Skeletal muscle cell (primary cell): ENCODE measurements around the gene PARP11.
A peak's percentile ranks its signal among the peaks of the same experiment; 100 is the strongest.

Source experiments
- DNase-seq: peaks from one replicate; pipeline ENCODE4 v3.0.0-alpha.2; 2010; ENCODE audit warnings: low read depth
- H3K4me3 ChIP-seq: 2 replicates; pipeline ENCODE4 v1.5.1; 2011; ENCODE audit warnings: low read depth, mild to moderate bottlenecking, control low read depth, low read length, moderate library complexity

Gene PARP11

DNA sequence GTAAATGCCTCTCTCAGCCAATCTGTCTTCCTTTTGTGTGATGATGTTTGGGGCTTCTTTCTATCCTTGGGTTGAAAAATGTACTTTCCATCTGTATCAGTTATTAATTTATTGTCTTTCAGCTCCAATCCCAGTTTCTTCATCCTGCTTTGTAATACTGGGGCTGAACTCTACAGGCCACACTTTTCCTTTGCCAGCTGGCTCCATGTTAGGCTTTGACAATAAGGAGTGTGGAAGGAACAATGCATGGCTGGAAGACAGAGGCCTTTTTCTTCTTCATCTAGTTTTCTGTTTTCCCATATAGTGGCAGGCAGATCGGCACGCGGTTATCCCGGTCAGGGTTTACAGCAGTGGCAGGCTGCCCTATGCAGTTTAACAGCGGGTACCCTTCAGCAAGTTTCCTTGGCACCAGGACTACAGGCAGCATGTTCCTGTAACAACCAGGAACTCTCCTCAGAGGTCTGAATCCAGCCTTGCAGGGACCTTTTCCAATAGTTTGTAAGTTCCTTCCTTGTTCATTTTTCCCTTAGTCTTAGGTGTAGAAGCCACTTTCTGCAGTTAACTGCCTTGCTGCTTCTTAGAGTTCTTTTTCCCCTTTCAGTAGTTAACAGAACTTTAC lies 81.8 kb downstream of the PARP11 start:
- H3K4me3 ChIP-seq = no peak overlapping the region

DNA sequence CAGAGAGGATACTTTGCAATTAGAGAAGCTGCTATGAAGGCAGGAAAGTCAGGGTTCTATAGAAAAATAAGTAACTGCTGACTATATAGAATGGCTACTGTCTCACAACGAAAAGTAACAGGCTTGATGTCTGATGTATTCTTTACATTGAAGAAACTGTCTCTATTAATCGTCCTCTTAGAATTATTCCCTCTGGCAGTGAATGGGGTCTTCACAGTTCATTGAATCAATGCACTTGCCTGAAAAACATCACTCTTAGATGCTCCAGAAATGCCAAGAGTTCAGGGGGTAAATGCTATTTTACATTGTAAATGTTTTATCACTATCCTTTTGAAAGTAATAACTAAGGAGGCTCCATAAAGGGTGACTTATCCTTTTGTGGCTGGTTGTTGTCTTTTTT lies 82.6 kb downstream of the PARP11 start:
- H3K4me3 ChIP-seq = no peak overlapping the region
- no peak for DNase-seq

More for the DNA sequence above, 81.8 kb downstream of the PARP11 start:
- no peak for DNase-seq

DNA sequence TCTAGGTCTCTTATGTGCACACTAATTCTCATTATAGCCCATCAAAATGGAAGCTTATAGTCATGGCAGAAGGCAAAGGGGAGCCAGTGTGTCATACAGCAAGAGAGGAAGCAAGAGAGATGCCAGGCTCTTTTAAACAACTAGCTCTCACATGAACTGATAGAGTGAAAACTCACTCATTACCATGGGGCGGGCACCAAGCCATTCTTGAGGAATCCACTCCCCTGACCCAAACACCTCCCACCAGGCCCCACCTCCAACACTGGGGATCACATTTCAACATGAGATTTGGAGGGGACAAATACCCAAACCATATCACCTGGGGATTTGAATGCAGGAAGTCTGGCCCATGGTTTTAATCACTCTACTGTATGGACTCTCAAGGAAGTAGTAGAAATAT lies 83.4 kb downstream of the PARP11 start:
- no peak for DNase-seq
- no peak overlapping the region for H3K4me3 ChIP-seq

DNA sequence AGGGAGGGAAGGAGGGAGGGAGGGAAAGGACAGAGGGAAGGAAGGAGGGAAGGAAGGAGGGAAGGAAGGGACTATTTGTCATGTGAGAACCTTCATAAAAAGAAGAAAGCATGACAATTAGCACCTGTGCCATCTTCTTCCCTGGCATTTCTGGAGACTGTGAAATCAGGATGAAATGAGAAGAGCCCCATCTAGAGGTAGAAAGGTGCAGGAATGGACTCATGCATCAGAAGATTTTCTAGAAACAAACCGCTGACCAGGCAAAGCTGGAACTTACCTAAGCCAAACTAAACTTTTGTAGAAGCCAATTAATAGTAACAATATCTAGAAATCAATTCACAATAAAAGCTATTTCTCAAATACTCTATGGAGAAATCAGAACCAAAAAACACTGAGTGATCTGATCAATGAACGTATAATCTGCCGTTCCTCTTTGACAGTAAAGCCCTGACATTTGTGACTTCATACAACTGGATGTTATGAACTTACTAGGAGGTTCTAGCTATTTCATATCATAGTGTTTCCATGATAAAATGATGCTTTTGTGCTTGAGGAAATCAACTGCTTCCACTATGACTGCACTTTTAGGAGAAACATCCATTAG lies 95.9 kb downstream of the PARP11 start:
- no peak overlapping the region for H3K4me3 ChIP-seq
- no peak for DNase-seq

DNA sequence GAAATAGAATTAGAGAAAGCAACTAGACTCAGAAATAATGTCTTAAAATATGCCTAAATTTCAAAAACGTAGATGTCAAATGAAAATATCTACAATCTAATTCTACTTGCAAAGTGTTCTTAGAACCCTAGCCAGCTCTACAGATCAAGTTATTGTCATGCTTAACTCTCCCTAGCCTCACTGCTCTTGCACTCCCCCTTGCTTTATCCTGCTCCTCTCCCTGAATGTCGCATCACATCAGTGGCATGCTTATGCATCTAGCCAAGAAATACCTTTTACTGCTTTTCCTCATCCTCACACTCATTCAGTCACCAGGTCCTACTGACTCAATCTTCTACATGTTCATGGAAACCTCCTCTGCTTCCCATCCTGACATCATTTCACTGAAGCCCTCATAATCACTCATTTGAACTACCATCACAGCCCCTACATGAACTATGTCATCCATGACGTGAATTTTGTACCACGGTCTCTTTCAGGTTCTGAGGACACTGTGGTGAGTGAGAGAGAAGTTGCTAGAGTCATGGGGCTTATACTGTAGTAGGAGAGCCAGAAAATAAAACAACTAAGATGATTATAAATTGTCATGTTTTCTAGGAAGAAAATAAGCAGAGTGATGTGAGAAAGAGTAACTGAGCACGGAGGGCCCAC lies 97.7 kb downstream of the PARP11 start:
- DNase-seq = no peak
- no peak overlapping the region for H3K4me3 ChIP-seq

DNA sequence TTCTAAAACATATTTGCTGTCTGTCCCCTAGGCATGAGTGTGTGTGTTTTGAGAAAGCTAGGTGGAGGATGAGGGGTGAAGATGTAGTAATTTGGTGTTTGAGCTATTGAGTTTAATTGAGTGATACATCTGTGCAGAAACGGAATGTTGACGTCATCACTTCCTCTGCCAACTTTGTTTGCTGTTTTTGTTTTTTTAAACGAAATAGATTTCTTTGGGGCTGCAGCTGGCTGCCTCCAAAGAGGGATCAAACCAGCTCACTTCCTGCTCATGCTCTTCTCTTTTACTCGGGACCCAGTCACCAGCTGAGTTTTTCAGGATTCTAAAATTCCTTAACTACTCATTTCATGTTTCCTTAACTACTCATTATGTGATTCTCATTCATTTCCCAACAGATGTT lies 100.8 kb downstream of the PARP11 start:
- H3K4me3 ChIP-seq = no peak overlapping the region
- DNase-seq = no peak

DNA sequence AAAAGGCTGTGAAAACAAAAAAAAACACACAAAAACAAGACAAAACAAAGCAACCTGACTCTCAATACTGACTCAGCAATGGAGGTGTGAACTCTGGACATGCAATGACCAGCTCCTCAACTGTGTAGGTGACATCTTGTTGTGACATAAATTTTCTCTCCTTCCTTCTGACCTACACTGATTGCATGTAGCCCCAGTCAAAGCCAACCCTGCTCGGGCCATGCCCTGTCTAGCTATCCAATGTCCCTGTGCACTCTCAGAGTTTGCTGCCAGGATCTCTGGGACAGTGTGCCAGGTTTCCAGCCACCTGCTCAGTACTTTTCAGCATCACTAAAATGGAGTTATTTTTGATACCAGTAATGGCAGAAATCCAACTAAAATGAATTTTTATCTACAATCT lies 101.3 kb downstream of the PARP11 start:
- DNase-seq = no peak

DNA sequence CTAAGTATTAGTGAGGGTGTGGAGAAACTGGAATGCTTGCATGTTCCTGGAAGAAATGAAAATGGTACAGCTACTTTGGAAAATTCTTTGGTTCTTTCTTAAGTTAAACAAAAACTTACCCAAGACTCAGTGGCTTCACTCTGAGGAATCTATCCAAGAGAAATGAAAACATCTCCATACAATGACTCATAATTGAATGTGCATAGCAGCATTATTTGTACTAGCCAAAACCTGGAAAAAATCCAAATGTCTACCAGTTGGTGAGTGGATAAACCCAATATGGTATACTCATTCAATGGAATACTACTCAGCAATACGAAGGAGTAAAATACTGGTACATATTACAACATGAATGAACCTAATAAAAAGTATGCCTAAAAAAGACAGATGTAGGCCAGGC lies 102.3 kb downstream of the PARP11 start:
- peak; percentile 58 for DNase-seq
- no peak overlapping the region for H3K4me3 ChIP-seq

More for the DNA sequence above, 101.3 kb downstream of the PARP11 start:
- H3K4me3 ChIP-seq = no peak overlapping the region

DNA sequence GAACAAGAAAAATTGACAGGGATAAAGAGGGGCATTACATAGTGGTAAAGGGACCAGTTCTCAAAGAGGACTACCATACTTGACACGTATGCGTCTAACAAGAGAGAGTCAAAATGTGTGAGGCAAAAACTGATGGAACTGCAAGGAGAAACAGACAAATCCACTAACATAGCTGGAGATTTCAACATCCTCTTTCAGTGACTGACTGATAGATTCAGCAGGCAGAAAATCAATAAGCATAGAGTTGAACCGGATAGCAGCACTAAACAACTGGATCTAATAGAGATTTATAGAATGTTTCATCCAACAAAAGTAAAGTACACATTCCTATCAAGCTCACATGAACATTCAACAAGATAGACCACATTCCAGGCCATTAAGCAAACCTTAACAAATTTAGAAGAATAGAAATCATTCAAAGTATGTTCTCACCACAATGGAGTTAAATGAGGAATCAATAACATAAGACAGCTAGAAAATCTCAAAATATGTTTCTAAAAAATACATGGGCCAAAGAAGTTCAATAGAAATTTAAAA lies 104.2 kb downstream of the PARP11 start:
- H3K4me3 ChIP-seq = no peak overlapping the region
- DNase-seq = no peak

DNA sequence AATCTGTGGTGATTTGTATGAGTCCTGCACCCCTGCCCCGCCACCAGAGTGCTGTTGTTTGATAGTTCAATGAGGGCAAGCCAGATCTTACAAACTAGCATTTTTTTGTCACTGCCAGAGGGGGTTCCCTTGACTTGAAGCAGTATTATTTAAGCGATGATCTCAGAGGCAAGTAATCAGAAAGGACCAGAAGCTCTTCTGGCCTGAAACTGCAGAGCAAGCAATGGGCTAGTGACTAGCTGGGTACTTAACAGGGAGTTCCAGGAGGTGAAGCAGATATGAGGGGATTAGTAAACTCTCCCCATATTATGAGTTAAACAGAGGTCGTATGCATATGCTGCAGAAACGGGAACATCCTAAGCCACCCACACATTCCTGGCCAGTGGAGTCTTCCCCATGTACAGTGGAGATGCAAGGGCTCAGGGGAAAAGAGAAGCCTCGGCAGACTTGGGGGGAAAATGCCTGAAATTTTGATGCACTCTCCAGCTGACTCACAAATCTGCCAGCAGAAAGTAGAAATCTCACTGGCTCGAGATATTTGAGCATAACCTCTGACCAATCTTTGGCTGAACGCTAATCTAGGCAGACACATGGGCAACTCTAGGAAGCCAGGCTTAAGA lies 112.0 kb downstream of the PARP11 start:
- H3K4me3 ChIP-seq = no peak overlapping the region
- peak; percentile 62 for DNase-seq

DNA sequence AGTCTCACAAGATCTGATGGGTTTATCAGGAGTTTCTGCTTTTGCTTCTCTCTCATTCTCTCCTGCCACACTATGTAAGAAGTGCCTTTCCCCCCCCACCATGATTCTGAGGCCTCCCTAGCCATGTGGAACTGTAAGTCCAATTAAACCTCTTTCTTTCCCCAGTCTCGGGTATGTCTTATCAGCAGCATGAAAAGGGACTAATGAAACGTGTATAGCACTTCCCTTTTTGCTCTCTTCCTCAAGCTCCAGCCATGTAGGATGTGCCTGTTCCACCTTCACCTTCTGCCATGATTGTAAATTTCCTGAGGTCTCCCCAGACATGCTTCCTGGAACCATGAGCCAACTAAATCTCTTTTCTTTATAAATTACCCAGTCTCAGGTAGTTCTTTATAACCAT lies 113.3 kb downstream of the PARP11 start:
- no peak for DNase-seq
- H3K4me3 ChIP-seq = no peak overlapping the region
